RWPE2 (cell line): ENCODE measurements around the gene WWOX.

Source experiments
- ATAC-seq: fragments of 200-7000 bp; cut with Tn5 transposase; 3 replicates; pipeline ENCODE4 v1.9.1; 2021; ENCODE audit warnings: low read depth
- DNase-seq: peaks from one replicate; pipeline ENCODE4 v3.0.0-alpha.2; 2020; ENCODE audit warnings: low spot score
- H3K27ac ChIP-seq: fragments of 450-650 bp; 2 replicates; pipeline ENCODE4 v1.5.1; 2017; ENCODE audit warnings: mild to moderate bottlenecking; ENCODE audit not compliant: poor library complexity, severe bottlenecking
- H3K27me3 ChIP-seq: fragments of 250-450 bp; sonication (Bioruptor Pico); 2 replicates; pipeline ENCODE4 v1.5.1; 2021; ENCODE audit warnings: mild to moderate bottlenecking, moderate library complexity; ENCODE audit not compliant: insufficient read depth, poor library complexity, severe bottlenecking
- H3K36me3 ChIP-seq: fragments of 250-450 bp; sonication (Bioruptor Pico); 2 replicates; pipeline ENCODE4 v1.5.1; 2020; ENCODE audit warnings: low read depth, mild to moderate bottlenecking, moderate library complexity
- H3K4me1 ChIP-seq: fragments of 250-450 bp; sonication (Bioruptor Pico); 2 replicates; pipeline ENCODE4 v1.5.1; 2021; ENCODE audit warnings: mild to moderate bottlenecking, moderate library complexity; ENCODE audit not compliant: insufficient read depth, poor library complexity, severe bottlenecking
- H3K4me3 ChIP-seq: fragments of 250-450 bp; sonication (Bioruptor Pico); 2 replicates; pipeline ENCODE4 v1.5.1; 2021; ENCODE audit warnings: mild to moderate bottlenecking, moderate library complexity; ENCODE audit not compliant: severe bottlenecking
- H3K9me3 ChIP-seq: fragments of 250-450 bp; sonication (Bioruptor Pico); 2 replicates; pipeline ENCODE4 v1.5.1; 2021; ENCODE audit warnings: mild to moderate bottlenecking, moderate library complexity; ENCODE audit not compliant: severe bottlenecking
- TF ChIP-seq, protein P1 (sequence below): fragments of 450-650 bp; IDR thresholded peaks from one replicate; pipeline ENCODE4 v1.5.1; 2017; ENCODE audit warnings: mild to moderate bottlenecking, moderate library complexity; ENCODE audit not compliant: poor library complexity, severe bottlenecking

WWOX gene

DNA sequence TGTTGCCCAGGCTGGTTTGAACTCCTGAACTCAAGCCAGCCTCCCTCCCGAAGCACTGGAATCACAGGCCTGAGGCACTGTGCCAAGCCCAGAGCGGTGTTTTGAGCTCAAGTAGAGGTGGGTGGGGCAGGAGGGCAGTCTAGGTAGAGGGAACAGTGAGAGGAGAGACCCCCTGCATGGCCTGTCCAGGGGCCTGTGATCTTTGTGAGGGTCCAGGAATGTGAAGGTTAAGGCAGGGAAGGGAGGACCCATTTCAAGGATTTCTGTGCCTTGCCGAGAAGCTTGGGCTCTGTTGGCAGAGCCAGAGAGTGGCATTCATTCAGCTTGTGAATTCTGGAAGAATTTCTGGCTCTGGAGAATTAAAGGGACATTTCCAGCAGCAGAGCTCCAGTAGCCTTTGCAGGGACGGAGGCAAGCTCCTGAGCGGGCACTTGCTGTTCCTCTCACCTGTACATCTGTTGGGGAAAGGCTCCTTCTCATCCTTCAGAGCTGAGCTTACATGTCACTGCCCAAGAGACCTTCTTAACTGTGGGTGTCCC lies 2.7 kb downstream of the WWOX start:
- DNase-seq (no peak), ATAC-seq (no peak)
- H3K9me3 ChIP-seq: no peaks in the 10 kb centered on the region
- H3K27me3 ChIP-seq: no peaks in the 10 kb centered on the region
- peaks cover 19% of the 10 kb centered on the region for H3K4me1 ChIP-seq
- H3K27ac ChIP-seq: no peak overlapping the region
- no peak overlapping the region for H3K4me3 ChIP-seq
- no peaks in the 10 kb centered on the region for H3K36me3 ChIP-seq
- TF ChIP-seq, protein P1, sequence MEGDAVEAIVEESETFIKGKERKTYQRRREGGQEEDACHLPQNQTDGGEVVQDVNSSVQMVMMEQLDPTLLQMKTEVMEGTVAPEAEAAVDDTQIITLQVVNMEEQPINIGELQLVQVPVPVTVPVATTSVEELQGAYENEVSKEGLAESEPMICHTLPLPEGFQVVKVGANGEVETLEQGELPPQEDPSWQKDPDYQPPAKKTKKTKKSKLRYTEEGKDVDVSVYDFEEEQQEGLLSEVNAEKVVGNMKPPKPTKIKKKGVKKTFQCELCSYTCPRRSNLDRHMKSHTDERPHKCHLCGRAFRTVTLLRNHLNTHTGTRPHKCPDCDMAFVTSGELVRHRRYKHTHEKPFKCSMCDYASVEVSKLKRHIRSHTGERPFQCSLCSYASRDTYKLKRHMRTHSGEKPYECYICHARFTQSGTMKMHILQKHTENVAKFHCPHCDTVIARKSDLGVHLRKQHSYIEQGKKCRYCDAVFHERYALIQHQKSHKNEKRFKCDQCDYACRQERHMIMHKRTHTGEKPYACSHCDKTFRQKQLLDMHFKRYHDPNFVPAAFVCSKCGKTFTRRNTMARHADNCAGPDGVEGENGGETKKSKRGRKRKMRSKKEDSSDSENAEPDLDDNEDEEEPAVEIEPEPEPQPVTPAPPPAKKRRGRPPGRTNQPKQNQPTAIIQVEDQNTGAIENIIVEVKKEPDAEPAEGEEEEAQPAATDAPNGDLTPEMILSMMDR: no peak

DNA sequence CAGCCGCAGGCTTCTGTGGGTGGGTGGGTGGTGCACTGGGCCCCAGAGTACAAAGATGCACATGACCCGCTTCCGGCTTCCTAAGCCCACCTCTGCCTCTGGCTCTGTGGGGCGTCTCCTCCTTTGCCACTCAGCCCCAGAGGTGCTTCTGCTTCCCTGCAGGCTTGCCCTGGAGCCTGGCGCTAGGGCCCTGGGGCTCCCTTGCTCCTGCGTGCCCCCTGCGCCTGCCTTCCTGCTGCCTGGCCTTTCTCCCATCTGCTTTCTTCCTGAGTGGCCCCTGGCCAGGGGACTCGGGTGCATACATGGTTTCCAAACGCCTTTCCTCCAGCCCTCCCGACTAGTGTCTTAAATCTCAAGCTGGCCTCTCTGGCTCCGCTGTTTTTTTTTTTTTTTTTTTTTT lies 3.4 kb downstream of the WWOX start:
- peaks cover 16% of the 10 kb centered on the region for H3K4me1 ChIP-seq
- H3K36me3 ChIP-seq: no peaks in the 10 kb centered on the region
- no peak overlapping the region for H3K27ac ChIP-seq
- TF ChIP-seq, protein P1: no peak
- ATAC-seq: no peak
- H3K9me3 ChIP-seq: no peaks in the 10 kb centered on the region
- H3K27me3 ChIP-seq: no peaks in the 10 kb centered on the region
- no peak overlapping the region for H3K4me3 ChIP-seq
- DNase-seq: no peak

DNA sequence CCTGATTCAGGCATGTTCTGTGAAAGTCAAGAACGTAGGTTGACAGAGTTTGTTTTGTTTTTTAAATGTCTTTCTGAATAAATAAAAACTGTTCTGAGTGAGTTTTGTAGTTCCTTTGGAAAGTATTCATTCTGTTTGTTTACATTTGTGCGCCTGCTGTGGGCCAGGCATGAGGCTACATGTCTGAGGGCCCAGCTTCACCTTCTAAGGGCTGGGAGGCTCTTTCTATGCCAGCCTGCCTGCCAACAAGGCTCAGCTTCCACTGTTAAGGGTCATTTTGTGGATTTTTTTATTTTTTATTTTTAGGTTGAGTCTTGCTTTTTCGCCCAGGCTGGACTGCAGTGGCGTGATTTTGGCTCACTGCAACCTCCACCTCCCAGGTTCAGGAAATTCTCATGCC lies 6.1 kb downstream of the WWOX start:
- Histone ChIP-seq H3K27ac (peak overlapping the region; percentile 9), H3K36me3 (no peaks in the 10 kb centered on the region), H3K4me3 (no peak overlapping the region), H3K9me3 (no peaks in the 10 kb centered on the region), H3K27me3 (no peaks in the 10 kb centered on the region), H3K4me1 (peaks cover 11% of the 10 kb centered on the region)
- ATAC-seq: peak; percentile 88
- no peak for DNase-seq
- TF ChIP-seq, protein P1: no peak

DNA sequence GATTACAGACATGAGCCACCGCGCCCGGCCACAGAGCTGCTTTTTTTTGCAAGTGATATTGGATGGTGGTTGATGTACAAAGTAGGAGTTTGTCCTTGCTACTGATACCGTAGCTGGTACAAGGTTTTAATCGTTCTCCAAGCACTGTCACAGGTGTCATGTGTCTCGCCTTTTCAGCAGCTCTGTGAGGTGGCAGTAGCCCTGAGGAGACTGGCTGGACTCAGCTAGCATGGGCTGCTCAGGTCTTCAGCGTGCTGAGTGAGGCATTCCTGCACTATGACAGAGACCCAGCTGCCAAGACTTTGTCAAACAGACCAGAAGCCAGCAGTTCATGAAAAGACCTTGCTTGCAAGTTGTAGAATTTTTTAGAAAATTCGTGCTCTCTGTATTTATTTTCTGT lies 7.2 kb downstream of the WWOX start:
- H3K9me3 ChIP-seq: no peaks in the 10 kb centered on the region
- H3K4me3 ChIP-seq: no peak overlapping the region
- H3K36me3 ChIP-seq: no peaks in the 10 kb centered on the region
- no peaks in the 10 kb centered on the region for H3K27me3 ChIP-seq
- TF ChIP-seq, protein P1: no peak
- H3K27ac ChIP-seq: no peak overlapping the region
- ATAC-seq (no peak), DNase-seq (no peak)
- H3K4me1 ChIP-seq: peaks cover 11% of the 10 kb centered on the region

DNA sequence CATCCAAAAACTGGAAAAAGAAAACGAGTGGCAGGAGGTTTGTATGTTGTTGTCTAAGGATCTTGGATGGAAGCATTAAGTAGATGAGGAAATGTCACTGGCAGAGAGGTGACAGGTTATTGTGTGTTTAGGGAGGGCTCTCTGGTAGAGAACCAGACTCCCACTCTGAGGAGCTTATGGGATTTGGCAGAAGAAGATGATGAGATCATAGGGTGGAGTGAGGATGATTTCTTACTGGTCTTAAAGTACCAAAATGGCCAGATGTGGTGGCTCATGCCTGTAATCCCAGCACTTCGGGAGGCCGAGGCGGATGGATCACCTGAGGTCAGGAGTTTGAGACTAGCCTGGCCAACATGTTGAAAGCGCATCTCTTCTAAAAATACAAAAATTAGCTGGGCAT lies 9.0 kb downstream of the WWOX start:
- Histone ChIP-seq H3K4me3 (no peak overlapping the region), H3K27me3 (no peaks in the 10 kb centered on the region), H3K4me1 (peaks cover 11% of the 10 kb centered on the region), H3K36me3 (no peaks in the 10 kb centered on the region), H3K27ac (no peak overlapping the region), H3K9me3 (no peaks in the 10 kb centered on the region)
- DNase-seq (no peak), ATAC-seq (no peak)
- TF ChIP-seq, protein P1: no peak
